Neural cell (in vitro differentiated cells): ENCODE measurements around the gene CCDC102A. TPM values are rescaled to one million over a fixed set of nuclear protein-coding genes. Genes with fewer than 3 reads are reported as not detected.

Experiments
- H2AFZ ChIP-seq: fragments of 200-600, 300-800 bp; sonication (generic), shearing (Covaris generic); 2 replicates; pipeline ENCODE4 v1.6.0; 2014; ENCODE audit warnings: low read depth, mild to moderate bottlenecking, antibody characterized with exemption, low read length, moderate library complexity
- H3F3A ChIP-seq: fragments of 200-600 bp; shearing (Covaris generic); 2 replicates; pipeline ENCODE4 v1.6.1; 2016; ENCODE audit warnings: mild to moderate bottlenecking, moderate library complexity, mixed read lengths, antibody characterized with exemption, low read length; ENCODE audit not compliant: insufficient read depth, poor library complexity, severe bottlenecking
- H3K27ac ChIP-seq: fragments of 200-600, 300-800 bp; sonication (generic), shearing (Covaris generic); 2 replicates; pipeline ENCODE4 v1.5.1; 2014; ENCODE audit warnings: mild to moderate bottlenecking, low read length, moderate library complexity
- H3K27me3 ChIP-seq: fragments of 300-800, 200-600 bp; sonication (generic), shearing (Covaris generic); 2 replicates; pipeline ENCODE4 v1.6.0; 2014; ENCODE audit warnings: mild to moderate bottlenecking, low read depth, low read length, moderate library complexity; ENCODE audit not compliant: insufficient read depth
- H3K36me3 ChIP-seq: fragments of 300-800, 200-600 bp; sonication (generic), shearing (Covaris generic); 2 replicates; pipeline ENCODE4 v1.5.1; 2014; ENCODE audit warnings: mild to moderate bottlenecking, antibody characterized with exemption, low read length, moderate library complexity; ENCODE audit not compliant: insufficient read depth
- H3K4me2 ChIP-seq: fragments of 300-800, 200-600 bp; sonication (generic), shearing (Covaris generic); 2 replicates; pipeline ENCODE4 v1.6.0; 2014; ENCODE audit warnings: mild to moderate bottlenecking, low read length
- H3K4me3 ChIP-seq: fragments of 300-800, 200-600 bp; sonication (generic), shearing (Covaris generic); 2 replicates; pipeline ENCODE4 v1.5.1; 2014; ENCODE audit warnings: mild to moderate bottlenecking, low read length, moderate library complexity
- H3K79me2 ChIP-seq: fragments of 200-600 bp; shearing (Covaris generic); replicated peaks from 2 replicates; pipeline ENCODE4 v1.6.0; 2014; ENCODE audit warnings: mild to moderate bottlenecking, low read length, moderate library complexity; ENCODE audit not compliant: insufficient read depth
- H3K9ac ChIP-seq: fragments of 300-800, 200-600 bp; sonication (generic), shearing (Covaris generic); 2 replicates; pipeline ENCODE4 v1.6.1; 2016; ENCODE audit warnings: mild to moderate bottlenecking, low read length, mixed read lengths
- H3K9me2 ChIP-seq: fragments of 200-600 bp; shearing (Covaris generic); 2 replicates; pipeline ENCODE4 v1.6.1; 2016; ENCODE audit warnings: mild to moderate bottlenecking, low read length, mixed read lengths; ENCODE audit not compliant: insufficient read depth
- H3K9me3 ChIP-seq: fragments of 200-600, 300-800 bp; sonication (generic), shearing (Covaris generic); 2 replicates; pipeline ENCODE4 v1.6.1; 2016; ENCODE audit warnings: mild to moderate bottlenecking, mixed run types, low read length, moderate library complexity, mixed read lengths
- H4K20me1 ChIP-seq: fragments of 200-600 bp; shearing (Covaris generic); 2 replicates; pipeline ENCODE4 v1.6.1; 2016; ENCODE audit warnings: mild to moderate bottlenecking, mixed run types; ENCODE audit not compliant: insufficient read depth
- CTCF ChIP-seq: fragments of 450-650 bp; IDR thresholded peaks from 2 replicates; pipeline ENCODE4 v1.5.1; 2014; ENCODE audit warnings: antibody characterized with exemption, mild to moderate bottlenecking, moderate library complexity; ENCODE audit not compliant: poor library complexity, severe bottlenecking
- EP300 ChIP-seq: fragments of 450-650 bp; conservative IDR thresholded peaks from 2 replicates; pipeline ENCODE4 v1.6.1; 2014; ENCODE audit warnings: antibody characterized with exemption, mild to moderate bottlenecking, moderate library complexity; ENCODE audit not compliant: poor library complexity, severe bottlenecking
- EZH2 ChIP-seq: fragments of 200-600, 300-800 bp; shearing (Covaris generic), sonication (generic); IDR thresholded peaks from 2 replicates; pipeline ENCODE4 v1.6.1; 2014; ENCODE audit warnings: antibody characterized with exemption, low read length, borderline replicate concordance, mild to moderate bottlenecking; ENCODE audit not compliant: insufficient read depth, poor library complexity, severe bottlenecking
- MXI1 ChIP-seq: fragments of 450-650 bp; conservative IDR thresholded peaks from 2 replicates; pipeline ENCODE4 v1.6.1; 2014; ENCODE audit warnings: antibody characterized with exemption, mild to moderate bottlenecking; ENCODE audit not compliant: poor library complexity, severe bottlenecking
- POLR2AphosphoS5 ChIP-seq: IDR thresholded peaks from 2 replicates; pipeline ENCODE4 v1.6.1; 2012
- RAD21 ChIP-seq: fragments of 450-650 bp; conservative IDR thresholded peaks from 2 replicates; pipeline ENCODE4 v1.6.1; 2014; ENCODE audit warnings: antibody characterized with exemption, mild to moderate bottlenecking, moderate library complexity
- REST ChIP-seq: IDR thresholded peaks from 2 replicates; pipeline ENCODE4 v1.6.1; 2012; ENCODE audit warnings: borderline replicate concordance
- SMC3 ChIP-seq: fragments of 450-650 bp; conservative IDR thresholded peaks from 2 replicates; pipeline ENCODE4 v1.6.1; 2014; ENCODE audit warnings: antibody characterized with exemption, mild to moderate bottlenecking, moderate library complexity; ENCODE audit not compliant: poor library complexity
- TAF1 ChIP-seq: IDR thresholded peaks from 2 replicates; pipeline ENCODE4 v1.6.1; 2012; ENCODE audit warnings: low read depth
- polyA plus RNA-seq: library from polyadenylated mRNA; depleted of rRNA; stranded (reverse); fragments of >200 nt; gene quantifications from 2 replicates; pipeline ENCODE4 v1.2.3, GENCODE V29; 2014

The CCDC102A gene
- polyA plus RNA-seq, 1 donor from 2014 or later = 0.20 TPM

GRCh38 chr16:57473906-57474305 lies 62.5 kb downstream of the CCDC102A start:
- H3K4me3 ChIP-seq = no peak overlapping the region
- no peaks in the 10 kb centered on the region for H3K9me3 ChIP-seq
- no peaks in the 10 kb centered on the region for H3K9me2 ChIP-seq
- H3K27ac ChIP-seq = no peak overlapping the region
- H3K4me2 ChIP-seq = no peak overlapping the region
- H4K20me1 ChIP-seq = peaks cover 4% of the 10 kb centered on the region
- H2AFZ ChIP-seq = no peak overlapping the region
- H3F3A ChIP-seq = no peaks in the 10 kb centered on the region
- peaks cover 24% of the 10 kb centered on the region for H3K79me2 ChIP-seq
- no peaks in the 10 kb centered on the region for H3K27me3 ChIP-seq
- H3K36me3 ChIP-seq = no peaks in the 10 kb centered on the region
- H3K9ac ChIP-seq = no peak overlapping the region
- TF ChIP-seq MXI1 (no peak), EP300 (no peak), POLR2AphosphoS5 (no peak), SMC3 (no peak), CTCF (no peak), TAF1 (no peak), REST (no peak)

- Histone ChIP-seq H3K9me3 (no peaks in the 10 kb centered on the region), H3K79me2 (peaks cover 19% of the 10 kb centered on the region), H3K9me2 (no peaks in the 10 kb centered on the region), H3K4me2 (no peak overlapping the region), H3K27ac (no peak overlapping the region), H2AFZ (no peak overlapping the region), H3K36me3 (no peaks in the 10 kb centered on the region), H3K4me3 (no peak overlapping the region), H4K20me1 (peaks cover 4% of the 10 kb centered on the region), H3F3A (no peaks in the 10 kb centered on the region), H3K27me3 (no peaks in the 10 kb centered on the region), H3K9ac (no peak overlapping the region)
- TF ChIP-seq REST (no peak), CTCF (no peak), TAF1 (no peak), EZH2 (no peak), SMC3 (no peak), RAD21 (no peak), EP300 (no peak), POLR2AphosphoS5 (no peak), MXI1 (no peak)
These were observed 63.1 kb downstream of the CCDC102A start for GRCh38 chr16:57473176-57473840.
